ENCODE data around the gene PKNOX2.

Gene PKNOX2

DNA sequence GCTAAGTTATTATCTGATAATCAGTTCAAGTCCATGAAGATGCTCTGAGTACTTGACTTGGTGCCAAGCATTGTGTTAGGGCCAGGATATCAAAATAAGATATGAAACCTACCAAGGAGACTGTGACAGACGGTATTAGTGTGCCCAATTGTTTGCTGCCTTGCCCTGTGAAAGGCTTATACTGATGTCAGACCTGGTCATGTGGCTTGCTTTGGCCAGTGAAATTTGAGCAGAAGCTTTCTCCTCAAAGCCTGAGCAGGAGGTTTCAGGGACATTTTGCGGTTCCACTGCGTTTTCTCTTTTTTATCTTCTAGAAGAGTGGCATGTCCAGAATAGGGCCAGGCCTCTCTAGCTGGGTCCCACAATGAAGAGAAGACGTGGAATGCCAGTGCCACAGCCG is 15.8 kb upstream of the PKNOX2 start:
- DNase-seq, result peak; percentile 40
- Histone ChIP-seq H3K9me3 (replicated peaks; ENCODE audit: insufficient read depth, low read length) (no peaks in the 10 kb centered on the region), H3K36me3 (replicated peaks; ENCODE audit: insufficient read depth, low read length) (no peaks in the 10 kb centered on the region), H3K27ac (ENCODE audit: low read length) (no peak overlapping the region), H3K4me1 (ENCODE audit: low read length) (0 out of 2 replicates have a peak, but pooled peaks cover 3% of the 10 kb centered on the region), H2AFZ (ENCODE audit: low read length) (no peak overlapping the region; the same call in 1 of the 2 replicates), H3K79me2 (ENCODE audit: low read length) (no peaks in the 10 kb centered on the region), H3F3A (ENCODE audit: insufficient read depth, low read length) (no peaks in the 10 kb centered on the region), H3K9me2 (replicated peaks; ENCODE audit: insufficient read depth, low read length) (no peaks in the 10 kb centered on the region), H4K20me1 (ENCODE audit: insufficient read depth, low read length) (no peaks in the 10 kb centered on the region), H3K4me2 (ENCODE audit: low read depth, low read length) (no peak overlapping the region), H3K27me3 (replicated peaks; ENCODE audit: insufficient read depth, low read length) (no peaks in the 10 kb centered on the region), H3K9ac (ENCODE audit: low read length) (no peak overlapping the region), H3K4me3 (ENCODE audit: low read length) (no peak overlapping the region)
- TF ChIP-seq, protein P1, sequence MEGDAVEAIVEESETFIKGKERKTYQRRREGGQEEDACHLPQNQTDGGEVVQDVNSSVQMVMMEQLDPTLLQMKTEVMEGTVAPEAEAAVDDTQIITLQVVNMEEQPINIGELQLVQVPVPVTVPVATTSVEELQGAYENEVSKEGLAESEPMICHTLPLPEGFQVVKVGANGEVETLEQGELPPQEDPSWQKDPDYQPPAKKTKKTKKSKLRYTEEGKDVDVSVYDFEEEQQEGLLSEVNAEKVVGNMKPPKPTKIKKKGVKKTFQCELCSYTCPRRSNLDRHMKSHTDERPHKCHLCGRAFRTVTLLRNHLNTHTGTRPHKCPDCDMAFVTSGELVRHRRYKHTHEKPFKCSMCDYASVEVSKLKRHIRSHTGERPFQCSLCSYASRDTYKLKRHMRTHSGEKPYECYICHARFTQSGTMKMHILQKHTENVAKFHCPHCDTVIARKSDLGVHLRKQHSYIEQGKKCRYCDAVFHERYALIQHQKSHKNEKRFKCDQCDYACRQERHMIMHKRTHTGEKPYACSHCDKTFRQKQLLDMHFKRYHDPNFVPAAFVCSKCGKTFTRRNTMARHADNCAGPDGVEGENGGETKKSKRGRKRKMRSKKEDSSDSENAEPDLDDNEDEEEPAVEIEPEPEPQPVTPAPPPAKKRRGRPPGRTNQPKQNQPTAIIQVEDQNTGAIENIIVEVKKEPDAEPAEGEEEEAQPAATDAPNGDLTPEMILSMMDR (IDR thresholded peaks at IDR 0.05; ENCODE audit: low read length), result no peak
- TF ChIP-seq EZH2phosphoT487 (IDR thresholded peaks at IDR 0.05; ENCODE audit: low read length) (no peak), EZH2 (optimal IDR thresholded peaks at IDR 0.05; ENCODE audit: low read depth, low read length) (no peak)

DNA sequence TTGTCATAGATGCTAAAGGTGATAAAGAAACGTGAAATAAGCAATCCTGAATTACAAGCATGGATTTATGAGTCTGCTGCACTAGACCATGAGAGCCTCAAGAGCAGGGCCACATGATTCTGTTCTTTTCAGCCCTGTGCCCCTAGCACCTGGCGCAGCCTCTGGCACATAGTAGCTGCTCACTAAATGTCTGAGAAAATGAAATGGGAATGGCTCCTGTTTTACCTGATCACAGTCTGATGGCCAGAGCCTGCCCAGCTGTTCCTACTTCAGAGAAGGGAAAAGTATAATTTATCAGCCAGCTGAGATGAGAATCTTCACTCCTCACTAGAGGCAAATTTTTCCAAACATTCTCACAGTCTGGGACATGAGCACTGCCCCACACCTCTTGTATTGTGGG is 10.7 kb upstream of the PKNOX2 start:
- TF ChIP-seq EZH2 (optimal IDR thresholded peaks at IDR 0.05; ENCODE audit: low read depth, low read length) (no peak), EZH2phosphoT487 (IDR thresholded peaks at IDR 0.05; ENCODE audit: low read length) (no peak)
- TF ChIP-seq, protein P1 (IDR thresholded peaks at IDR 0.05; ENCODE audit: low read length), result no peak
- no peaks in the 10 kb centered on the region for H3F3A ChIP-seq (ENCODE audit: insufficient read depth, low read length)
- H3K36me3 ChIP-seq (replicated peaks; ENCODE audit: insufficient read depth, low read length), result no peaks in the 10 kb centered on the region
- 0 out of 2 replicates have a peak, but pooled peaks cover 3% of the 10 kb centered on the region for H3K4me1 ChIP-seq (ENCODE audit: low read length)
- no peaks in the 10 kb centered on the region for H3K79me2 ChIP-seq (ENCODE audit: low read length)
- H2AFZ ChIP-seq (ENCODE audit: low read length), result no peak overlapping the region
- no peak overlapping the region for H3K9ac ChIP-seq (ENCODE audit: low read length)
- H3K9me2 ChIP-seq (replicated peaks; ENCODE audit: insufficient read depth, low read length), result no peaks in the 10 kb centered on the region
- no peaks in the 10 kb centered on the region for H3K9me3 ChIP-seq (replicated peaks; ENCODE audit: insufficient read depth, low read length)
- no peaks in the 10 kb centered on the region for H3K27me3 ChIP-seq (replicated peaks; ENCODE audit: insufficient read depth, low read length)
- no peak for DNase-seq
- no peaks in the 10 kb centered on the region for H4K20me1 ChIP-seq (ENCODE audit: insufficient read depth, low read length)
- no peak overlapping the region for H3K27ac ChIP-seq (ENCODE audit: low read length)
- no peak overlapping the region for H3K4me3 ChIP-seq (ENCODE audit: low read length)
- H3K4me2 ChIP-seq (ENCODE audit: low read depth, low read length), result no peak overlapping the region

DNA sequence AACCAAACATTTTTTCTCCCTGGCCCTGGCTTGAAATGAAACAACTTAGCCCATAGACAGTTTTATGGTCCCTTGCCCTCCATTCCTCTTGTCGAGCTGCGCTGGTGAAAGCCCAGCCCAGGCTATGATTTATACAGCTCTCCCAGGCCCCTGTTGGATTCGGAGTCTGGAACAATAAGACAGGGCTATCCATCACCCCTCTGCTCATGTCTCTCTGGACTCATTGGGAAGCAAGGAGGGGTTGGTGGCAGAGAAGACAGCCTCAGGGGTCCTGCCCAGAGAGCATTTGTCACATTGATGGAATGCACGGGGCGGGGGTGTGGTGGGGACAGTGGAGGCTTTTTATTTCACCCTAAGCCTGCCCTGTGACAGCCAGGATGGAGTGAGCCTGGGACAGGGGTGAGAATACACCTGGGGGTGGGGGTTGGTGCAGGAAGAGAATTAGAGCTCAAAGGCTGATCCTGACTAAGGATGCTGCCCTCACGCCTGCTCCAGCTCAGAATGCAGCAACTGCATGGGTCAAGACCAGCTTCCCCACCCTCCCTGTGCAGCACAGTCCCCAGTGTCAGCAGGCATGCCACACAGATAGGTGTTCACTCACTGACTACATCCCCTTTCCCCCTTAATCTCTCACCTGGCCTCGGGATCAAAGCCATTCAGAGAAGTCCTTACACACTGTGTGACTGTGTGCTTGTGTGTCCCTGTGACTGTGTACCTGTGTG is 10.0 kb upstream of the PKNOX2 start:
- Histone ChIP-seq H3K9ac (ENCODE audit: low read length) (no peak overlapping the region), H3K9me3 (replicated peaks; ENCODE audit: insufficient read depth, low read length) (no peaks in the 10 kb centered on the region), H3K9me2 (replicated peaks; ENCODE audit: insufficient read depth, low read length) (no peaks in the 10 kb centered on the region), H3K36me3 (replicated peaks; ENCODE audit: insufficient read depth, low read length) (no peaks in the 10 kb centered on the region), H3K27me3 (replicated peaks; ENCODE audit: insufficient read depth, low read length) (no peaks in the 10 kb centered on the region), H3K4me2 (ENCODE audit: low read depth, low read length) (no peak overlapping the region), H3K79me2 (ENCODE audit: low read length) (no peaks in the 10 kb centered on the region), H3F3A (ENCODE audit: insufficient read depth, low read length) (no peaks in the 10 kb centered on the region), H4K20me1 (ENCODE audit: insufficient read depth, low read length) (no peaks in the 10 kb centered on the region), H3K4me1 (ENCODE audit: low read length) (no peaks in the 10 kb centered on the region), H3K27ac (ENCODE audit: low read length) (no peak overlapping the region), H3K4me3 (ENCODE audit: low read length) (no peak overlapping the region), H2AFZ (ENCODE audit: low read length) (no peak overlapping the region)
- no peak for DNase-seq
- TF ChIP-seq EZH2 (optimal IDR thresholded peaks at IDR 0.05; ENCODE audit: low read depth, low read length), result no peak
- TF ChIP-seq, protein P1 (IDR thresholded peaks at IDR 0.05; ENCODE audit: low read length), result no peak
- no peak for TF ChIP-seq EZH2phosphoT487 (IDR thresholded peaks at IDR 0.05; ENCODE audit: low read length)
